Suprapubic skin (tissue), 4 donors: ENCODE measurements around the gene PFKFB2. TPM values are rescaled to one million over a fixed set of nuclear protein-coding genes. Genes with fewer than 3 reads are reported as not detected.

Experiments
- DNase-seq, 2 donors: peaks; one replicate each; pipeline ENCODE4 v3.0.0-alpha.2; 2019; ENCODE audit warnings: low spot score in 2 of 2
- H3K27ac ChIP-seq: fragments of 200-600 bp; sonication (generic); one replicate; pipeline ENCODE4 v1.5.1; 2019
- H3K27me3 ChIP-seq: fragments of 200-600 bp; sonication (generic); one replicate; pipeline ENCODE4 v1.5.1; 2019
- H3K36me3 ChIP-seq: fragments of 200-600 bp; sonication (generic); one replicate; pipeline ENCODE4 v1.5.1; 2019
- H3K4me1 ChIP-seq: fragments of 200-600 bp; sonication (generic); one replicate; pipeline ENCODE4 v1.5.1; 2019
- H3K4me3 ChIP-seq: fragments of 200-600 bp; sonication (generic); one replicate; pipeline ENCODE4 v1.5.1; 2019; ENCODE audit warnings: mild to moderate bottlenecking
- H3K9me3 ChIP-seq: fragments of 200-600 bp; sonication (generic); one replicate; pipeline ENCODE4 v1.5.1; 2019
- CTCF ChIP-seq, 2 donors: fragments of 200-600 bp in 1 of 2; fragments of 450-650 bp in 1 of 2; sonication (generic) in 1 of 2; IDR thresholded peaks; one replicate each; pipeline ENCODE4 v1.5.1; 2016 to 2019; ENCODE audit warnings: antibody characterized with exemption in 2 of 2, mild to moderate bottlenecking in 1 of 2, moderate library complexity in 1 of 2
- EP300 ChIP-seq: sonication (generic); formaldehyde crosslinking; IDR thresholded peaks from one replicate; pipeline ENCODE4 v1.6.1; 2017; ENCODE audit warnings: antibody characterized with exemption
- POLR2A ChIP-seq, 2 donors: fragments of 450-650 bp; IDR thresholded peaks; one replicate each; pipeline ENCODE4 v1.6.1; 2017; ENCODE audit warnings: antibody characterized with exemption in 2 of 2, mild to moderate bottlenecking in 2 of 2, moderate library complexity in 2 of 2
- POLR2AphosphoS5 ChIP-seq, 3 donors: sonication (generic); formaldehyde crosslinking; IDR thresholded peaks; one replicate each; pipeline ENCODE4 v1.6.1; 2017; ENCODE audit warnings: antibody characterized with exemption in 3 of 3
- WGBS: methylation state at CpG from one replicate; pipeline ENCODE4 v1.1.5; 2018; 5-methylcytosine and 5-hydroxymethylcytosine counted together
- total RNA-seq, 4 donors: library from RNA; depleted of rRNA; stranded (reverse); fragments of >200 nt; gene quantifications; one replicate each; pipeline ENCODE4 v1.1.0, GENCODE V29; 2016

PFKFB2 gene
- total RNA-seq, 4 donors from 2014 or later, result 11.8 to 33.1 (median 17.1) TPM

DNA sequence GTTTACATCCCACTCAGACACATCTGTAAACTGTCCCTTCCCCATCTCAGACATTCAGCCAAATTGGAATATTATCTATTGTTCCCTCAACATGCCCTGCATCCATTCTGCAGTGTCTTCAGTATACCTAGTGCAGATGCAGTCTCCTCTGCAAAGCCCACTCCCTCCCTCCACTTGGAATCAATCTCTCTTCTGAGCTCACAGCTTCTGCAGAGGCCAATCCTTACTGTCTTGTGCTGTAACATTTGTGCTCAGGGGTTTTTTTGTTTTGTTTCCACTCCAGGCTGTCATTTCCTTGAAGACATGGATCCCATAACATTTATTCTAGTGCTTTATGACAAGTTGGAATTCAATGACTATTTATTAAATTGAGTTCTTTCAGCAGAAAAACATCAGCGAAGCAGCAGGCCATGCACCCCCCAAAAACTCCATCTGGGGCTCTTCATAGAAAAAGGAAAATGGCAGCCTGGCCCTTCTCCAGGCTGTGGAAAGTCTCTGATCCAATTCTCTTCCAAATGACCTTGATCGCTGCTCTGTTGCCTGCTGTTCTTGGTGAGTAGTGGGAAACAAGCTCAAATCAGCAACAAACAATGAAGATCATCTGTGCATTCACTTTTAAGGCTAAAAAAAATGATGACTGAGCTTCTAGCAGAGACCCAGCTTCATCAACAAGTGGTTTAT, 59.7 kb downstream of the PFKFB2 start:
- no peak overlapping the region for H3K4me3 ChIP-seq
- H3K27me3 ChIP-seq, result no peaks in the 10 kb centered on the region
- WGBS, result 78% methylated on average over 2 of the region's 2 CpGs
- H3K9me3 ChIP-seq, result no peaks in the 10 kb centered on the region
- H3K27ac ChIP-seq, result no peak overlapping the region
- H3K4me1 ChIP-seq, result no peaks in the 10 kb centered on the region
- no peaks in the 10 kb centered on the region for H3K36me3 ChIP-seq
- DNase-seq, result no peak
- no peak for TF ChIP-seq EP300
- TF ChIP-seq CTCF (IDR thresholded peaks at IDR 0.05), result no peak
- no peak for TF ChIP-seq POLR2A (IDR thresholded peaks at IDR 0.05)
- TF ChIP-seq POLR2AphosphoS5 (IDR thresholded peaks at IDR 0.05), result no peak

DNA sequence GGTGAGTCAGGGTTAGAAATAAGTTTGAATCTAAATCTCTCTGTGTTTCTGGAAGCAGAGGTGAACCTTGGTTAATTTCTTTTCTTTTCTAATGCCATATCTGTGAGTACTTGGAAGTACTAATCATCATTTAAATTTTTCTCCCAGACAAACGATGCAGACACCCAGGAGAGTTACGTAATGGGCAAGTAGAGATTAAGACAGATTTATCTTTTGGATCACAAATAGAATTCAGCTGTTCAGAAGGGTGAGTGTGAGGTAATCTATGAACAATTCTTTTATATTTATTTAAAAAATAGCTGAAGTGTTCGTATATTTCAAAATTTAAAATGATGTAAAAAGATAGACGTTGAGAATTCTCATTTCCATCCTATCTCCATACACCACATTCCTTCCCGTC, 62.2 kb downstream of the PFKFB2 start:
- no peak for DNase-seq
- WGBS, result 62% methylated on average over 5 of the region's 5 CpGs
- Histone ChIP-seq H3K36me3 (no peaks in the 10 kb centered on the region), H3K4me3 (no peak overlapping the region), H3K9me3 (no peaks in the 10 kb centered on the region), H3K4me1 (no peaks in the 10 kb centered on the region), H3K27ac (no peak overlapping the region), H3K27me3 (no peaks in the 10 kb centered on the region)
- TF ChIP-seq CTCF (IDR thresholded peaks at IDR 0.05) (no peak), POLR2AphosphoS5 (IDR thresholded peaks at IDR 0.05) (no peak), EP300 (no peak), POLR2A (IDR thresholded peaks at IDR 0.05) (no peak)

- Histone ChIP-seq H3K4me1 (no peaks in the 10 kb centered on the region), H3K27ac (no peak overlapping the region), H3K9me3 (peaks cover 18% of the 10 kb centered on the region), H3K36me3 (no peaks in the 10 kb centered on the region), H3K4me3 (no peak overlapping the region), H3K27me3 (no peaks in the 10 kb centered on the region)
- TF ChIP-seq CTCF (IDR thresholded peaks at IDR 0.05) (no peak), EP300 (no peak), POLR2A (IDR thresholded peaks at IDR 0.05) (no peak), POLR2AphosphoS5 (IDR thresholded peaks at IDR 0.05) (no peak)
- 89% methylated on average over 3 of the region's 3 CpGs for WGBS
- DNase-seq, result no peak
Observed at GRCh38 chr1:207124389-207124788, 71.3 kb downstream of the PFKFB2 start.

DNA sequence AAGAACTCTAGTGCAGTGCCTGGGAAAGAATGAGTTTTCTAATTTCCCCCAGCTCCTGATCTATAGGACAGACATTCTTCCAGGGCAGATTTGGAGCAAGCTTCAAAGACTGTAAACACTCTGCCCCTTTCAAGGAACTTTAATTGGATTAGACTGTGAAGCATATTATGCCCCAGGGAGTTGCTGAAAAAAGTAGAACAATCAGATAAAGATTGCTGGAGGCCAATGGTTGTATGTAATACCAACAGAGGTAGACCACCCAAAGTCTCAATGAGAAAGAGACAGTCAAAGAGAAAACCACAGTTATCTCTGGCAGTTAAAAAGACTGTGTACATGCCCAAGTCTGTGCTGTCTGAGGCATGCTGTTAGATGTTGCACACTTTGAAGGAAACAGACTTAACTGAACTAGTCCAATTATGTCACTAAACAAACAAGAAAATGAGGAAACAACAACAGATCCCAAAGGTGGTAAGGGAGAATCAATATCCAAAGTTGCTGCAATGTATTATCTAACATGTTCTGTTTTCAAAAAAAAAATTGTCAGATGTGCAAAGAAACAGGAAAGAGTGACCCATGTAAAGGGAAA, 75.4 kb downstream of the PFKFB2 start:
- H3K9me3 ChIP-seq, result peaks cover 23% of the 10 kb centered on the region
- no peak overlapping the region for H3K27ac ChIP-seq
- DNase-seq, result no peak
- no peaks in the 10 kb centered on the region for H3K27me3 ChIP-seq
- TF ChIP-seq POLR2A (IDR thresholded peaks at IDR 0.05) (no peak), EP300 (no peak)
- no peaks in the 10 kb centered on the region for H3K4me1 ChIP-seq
- no peak overlapping the region for H3K4me3 ChIP-seq
- H3K36me3 ChIP-seq, result no peaks in the 10 kb centered on the region

DNA sequence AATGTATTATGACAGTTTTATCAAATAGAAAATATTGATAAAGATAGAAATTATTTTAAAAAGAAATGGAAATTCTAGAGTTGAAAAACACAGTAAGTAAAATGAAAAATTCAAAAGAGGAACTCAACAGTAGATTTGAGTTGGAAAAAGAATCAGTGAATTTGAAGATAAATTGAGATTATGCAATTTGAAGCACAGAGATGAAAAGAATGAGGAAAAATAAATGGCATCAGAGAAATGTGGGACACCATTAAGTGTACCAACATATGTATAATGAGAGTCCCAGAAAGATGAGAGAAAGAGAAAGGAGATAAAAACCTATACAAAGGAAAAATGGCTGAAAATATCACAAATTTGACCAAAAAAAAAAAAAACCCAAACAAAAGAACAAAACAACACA, 76.0 kb downstream of the PFKFB2 start:
- Histone ChIP-seq H3K4me3 (no peak overlapping the region), H3K27me3 (no peaks in the 10 kb centered on the region), H3K4me1 (no peaks in the 10 kb centered on the region), H3K27ac (no peak overlapping the region), H3K36me3 (no peaks in the 10 kb centered on the region), H3K9me3 (peaks cover 23% of the 10 kb centered on the region)
- no peak for DNase-seq
- TF ChIP-seq POLR2A (IDR thresholded peaks at IDR 0.05) (no peak), CTCF (IDR thresholded peaks at IDR 0.05) (no peak), POLR2AphosphoS5 (IDR thresholded peaks at IDR 0.05) (no peak)

Other genes starting within 250 kb of the PFKFB2 start
- gene IL20, start 187.7 kb upstream of the PFKFB2 start, total RNA-seq, result 1 to 10 TPM in 2 of 4 donors, under 1 TPM in 1, not detected in 1; 0.76 to 1.4 (median 1.0) TPM
- not detected for gene IL24, start 155.8 kb upstream of the PFKFB2 start, total RNA-seq
- gene FCMR, start 131.3 kb upstream of the PFKFB2 start, total RNA-seq, result 1 to 10 TPM in 3 of 4 donors, under 1 TPM in 1; 0.39 to 2.9 (median 2.2) TPM
- 1 to 10 TPM in 3 of 4 donors, under 1 TPM in 1; 0.49 to 6.4 (median 2.3) TPM for gene PIGR, start 106.8 kb upstream of the PFKFB2 start, total RNA-seq
- not detected for gene FCAMR, start 82.8 kb upstream of the PFKFB2 start, total RNA-seq
- 10 to 100 TPM; 40.6 to 95.8 (median 77.6) TPM for gene C1orf116, start 20.5 kb upstream of the PFKFB2 start, total RNA-seq
- gene YOD1, start 2.1 kb upstream of the PFKFB2 start, total RNA-seq, result 10 to 100 TPM; 20.4 to 63.6 (median 42.8) TPM
- 1 to 10 TPM in 1 of 4 donors, not detected in 3; 1.5 TPM for gene C4BPB, start 35.6 kb downstream of the PFKFB2 start, total RNA-seq
- 1 to 10 TPM in 1 of 4 donors, not detected in 3; 3.1 TPM for gene C4BPA, start 51.0 kb downstream of the PFKFB2 start, total RNA-seq